ENCODE measurements around the gene NASP. TPM values are rescaled to one million over a fixed set of nuclear protein-coding genes. Genes with fewer than 3 reads are reported as not detected.
A peak's percentile ranks its signal among the peaks of the same experiment; 100 is the strongest.

The NASP gene
- total RNA-seq, 3 donors from 2014 or later (not counting 1 experiment from before 2014, with no cell fraction given) = 109 to 171 (median 121) TPM

DNA sequence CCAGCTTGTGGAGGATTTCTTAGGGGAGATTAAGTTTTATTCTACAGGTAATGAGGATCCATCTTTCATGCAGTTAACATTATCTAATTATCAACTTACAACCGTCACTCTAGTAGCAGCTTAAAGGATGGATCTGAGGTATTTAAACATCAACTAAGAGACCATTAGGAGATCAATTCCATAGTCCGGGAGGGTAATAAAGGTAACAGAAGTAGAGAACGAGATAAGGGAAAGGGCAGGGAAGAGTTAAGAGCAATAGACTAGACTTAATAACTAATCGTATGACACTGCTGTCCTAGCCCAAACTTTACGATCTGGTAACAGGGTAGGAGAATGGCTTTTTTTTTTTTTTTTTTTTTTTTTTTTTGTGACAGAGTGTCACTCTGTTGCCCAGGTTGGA lies 59.5 kb downstream of the NASP start:
- peaks cover 50% of the 10 kb centered on the region for H3K36me3 ChIP-seq (ENCODE audit: control insufficient read depth, insufficient read depth, low read length)
- H3K27me3 ChIP-seq (ENCODE audit: control insufficient read depth, insufficient read depth, low read length) = no peaks in the 10 kb centered on the region
- H3K27ac ChIP-seq (ENCODE audit: low read length) = no peak overlapping the region
- WGBS (ENCODE audit: insufficient coverage) = 92% methylated on average over 4 of the region's 5 CpGs
- Mint-ChIP-seq H3K4me3 (no peak overlapping the region), H3K27ac (peak overlapping the region; percentile 31 to 53), H3K4me1 (peaks cover 6 to 16% of the 10 kb centered on the region in 2 donors), H3K36me3 (peaks cover 14% of the 10 kb centered on the region), H3K9me3 (no peaks in the 10 kb centered on the region), H3K27me3 (ENCODE audit: low read depth in 2 of 2) (no peaks in the 10 kb centered on the region)
- TF ChIP-seq, protein P1, sequence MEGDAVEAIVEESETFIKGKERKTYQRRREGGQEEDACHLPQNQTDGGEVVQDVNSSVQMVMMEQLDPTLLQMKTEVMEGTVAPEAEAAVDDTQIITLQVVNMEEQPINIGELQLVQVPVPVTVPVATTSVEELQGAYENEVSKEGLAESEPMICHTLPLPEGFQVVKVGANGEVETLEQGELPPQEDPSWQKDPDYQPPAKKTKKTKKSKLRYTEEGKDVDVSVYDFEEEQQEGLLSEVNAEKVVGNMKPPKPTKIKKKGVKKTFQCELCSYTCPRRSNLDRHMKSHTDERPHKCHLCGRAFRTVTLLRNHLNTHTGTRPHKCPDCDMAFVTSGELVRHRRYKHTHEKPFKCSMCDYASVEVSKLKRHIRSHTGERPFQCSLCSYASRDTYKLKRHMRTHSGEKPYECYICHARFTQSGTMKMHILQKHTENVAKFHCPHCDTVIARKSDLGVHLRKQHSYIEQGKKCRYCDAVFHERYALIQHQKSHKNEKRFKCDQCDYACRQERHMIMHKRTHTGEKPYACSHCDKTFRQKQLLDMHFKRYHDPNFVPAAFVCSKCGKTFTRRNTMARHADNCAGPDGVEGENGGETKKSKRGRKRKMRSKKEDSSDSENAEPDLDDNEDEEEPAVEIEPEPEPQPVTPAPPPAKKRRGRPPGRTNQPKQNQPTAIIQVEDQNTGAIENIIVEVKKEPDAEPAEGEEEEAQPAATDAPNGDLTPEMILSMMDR (IDR thresholded peaks at IDR 0.05) = no peak
- DNase-seq = no peak
- intact Hi-C loops (cut with micrococcal nuclease) = no loop called here
- no peak overlapping the region for H3K4me3 ChIP-seq (ENCODE audit: low read length)
- no peaks in the 10 kb centered on the region for H3K9me3 ChIP-seq (ENCODE audit: control insufficient read depth, insufficient read depth, low read length)
- no peak for ATAC-seq
- H3K4me1 ChIP-seq (ENCODE audit: control insufficient read depth, insufficient read depth, low read length) = no peaks in the 10 kb centered on the region

DNA sequence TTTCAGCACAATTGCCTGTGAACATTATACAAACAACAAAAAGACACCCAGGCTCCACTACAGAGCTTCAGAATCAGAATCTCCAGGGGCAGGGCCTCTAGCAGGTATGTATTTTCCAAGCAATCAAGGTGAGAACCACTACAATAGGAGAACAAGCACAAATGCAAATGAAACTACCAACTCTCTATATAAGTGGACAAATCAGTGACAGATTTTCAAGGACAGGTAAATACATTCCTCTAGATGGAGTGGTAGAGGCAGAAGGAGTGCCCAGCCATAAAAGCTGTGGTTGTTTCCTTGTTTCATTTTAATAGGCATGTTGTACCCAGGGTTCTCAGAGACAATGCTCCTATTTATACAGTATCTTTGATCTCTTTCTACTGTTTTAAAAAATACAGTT lies 60.1 kb downstream of the NASP start:
- Histone ChIP-seq H3K27ac (ENCODE audit: low read length) (no peak overlapping the region), H3K27me3 (ENCODE audit: control insufficient read depth, insufficient read depth, low read length) (no peaks in the 10 kb centered on the region), H3K9me3 (ENCODE audit: control insufficient read depth, insufficient read depth, low read length) (no peaks in the 10 kb centered on the region), H3K36me3 (ENCODE audit: control insufficient read depth, insufficient read depth, low read length) (peaks cover 47% of the 10 kb centered on the region), H3K4me3 (ENCODE audit: low read length) (no peak overlapping the region), H3K4me1 (ENCODE audit: control insufficient read depth, insufficient read depth, low read length) (no peaks in the 10 kb centered on the region)
- Mint-ChIP-seq H3K9me3 (no peaks in the 10 kb centered on the region), H3K4me3 (no peak overlapping the region), H3K4me1 (peaks cover 6 to 16% of the 10 kb centered on the region in 2 donors), H3K27ac (peak overlapping the region in 1 of 2 donors; percentile 41), H3K27me3 (ENCODE audit: low read depth in 2 of 2) (no peaks in the 10 kb centered on the region), H3K36me3 (peaks cover 14% of the 10 kb centered on the region)
- ATAC-seq (no peak), DNase-seq (peak in 1 of 2 donors; percentile 10)
- intact Hi-C loops (cut with micrococcal nuclease) = no loop called here
- TF ChIP-seq, protein P1 (IDR thresholded peaks at IDR 0.05) = no peak

DNA sequence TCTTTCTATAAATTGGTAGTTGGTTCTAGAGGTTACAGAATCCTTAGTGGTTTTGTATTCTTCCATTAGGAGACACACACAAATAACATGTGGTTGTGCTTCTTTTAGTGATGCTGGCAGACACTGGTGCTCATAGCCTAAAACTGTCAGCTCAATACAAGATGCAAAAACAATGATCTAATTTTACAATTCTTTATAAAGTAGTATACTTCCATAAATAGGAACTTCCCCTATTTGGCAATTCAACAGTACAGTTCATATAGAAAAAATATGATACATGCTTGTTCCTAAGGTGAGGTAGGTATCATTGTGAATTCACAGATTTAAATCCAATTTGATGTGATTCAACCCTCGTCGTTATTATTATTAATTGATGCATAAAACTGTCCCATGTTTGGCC lies 60.8 kb downstream of the NASP start:
- intact Hi-C loops (cut with micrococcal nuclease) = no loop called here
- peaks cover 49% of the 10 kb centered on the region for H3K36me3 ChIP-seq (ENCODE audit: control insufficient read depth, insufficient read depth, low read length)
- no CpG with 5 or more reads among the region's 2 CpGs for WGBS (ENCODE audit: insufficient coverage)

More for the DNA sequence above, 60.8 kb downstream of the NASP start:
- Histone ChIP-seq H3K27me3 (ENCODE audit: control insufficient read depth, insufficient read depth, low read length) (no peaks in the 10 kb centered on the region), H3K4me1 (ENCODE audit: control insufficient read depth, insufficient read depth, low read length) (no peaks in the 10 kb centered on the region), H3K9me3 (ENCODE audit: control insufficient read depth, insufficient read depth, low read length) (no peaks in the 10 kb centered on the region), H3K27ac (ENCODE audit: low read length) (no peak overlapping the region), H3K4me3 (ENCODE audit: low read length) (no peak overlapping the region)
- no peaks in the 10 kb centered on the region for H3K9me3 Mint-ChIP-seq
- peaks cover 6 to 16% of the 10 kb centered on the region in 2 donors for H3K4me1 Mint-ChIP-seq
- TF ChIP-seq, protein P1 (IDR thresholded peaks at IDR 0.05) = no peak
- H3K4me3 Mint-ChIP-seq = no peak overlapping the region
- H3K27me3 Mint-ChIP-seq (ENCODE audit: low read depth in 2 of 2) = no peaks in the 10 kb centered on the region
- ATAC-seq (no peak), DNase-seq (no peak)
- peaks cover 14% of the 10 kb centered on the region for H3K36me3 Mint-ChIP-seq
- no peak overlapping the region for H3K27ac Mint-ChIP-seq
